DMS153 treated with DMSO at 0.1 percent for 48 hours (cell line): ENCODE results near the gene DNLZ.

Experiments used
- DNase-seq: peaks from one replicate; lab custom pipeline; 2025; ENCODE audit not compliant: unreplicated experiment; lab: John Stamatoyannopoulos, UW

DNLZ gene

GRCh38 chr9:136377341-136378169 lies 14.0 kb upstream of the DNLZ start:
- no peak for DNase-seq

GRCh38 chr9:136376457-136376856 lies 12.9 kb upstream of the DNLZ start:
- DNase-seq, result no peak

DNA sequence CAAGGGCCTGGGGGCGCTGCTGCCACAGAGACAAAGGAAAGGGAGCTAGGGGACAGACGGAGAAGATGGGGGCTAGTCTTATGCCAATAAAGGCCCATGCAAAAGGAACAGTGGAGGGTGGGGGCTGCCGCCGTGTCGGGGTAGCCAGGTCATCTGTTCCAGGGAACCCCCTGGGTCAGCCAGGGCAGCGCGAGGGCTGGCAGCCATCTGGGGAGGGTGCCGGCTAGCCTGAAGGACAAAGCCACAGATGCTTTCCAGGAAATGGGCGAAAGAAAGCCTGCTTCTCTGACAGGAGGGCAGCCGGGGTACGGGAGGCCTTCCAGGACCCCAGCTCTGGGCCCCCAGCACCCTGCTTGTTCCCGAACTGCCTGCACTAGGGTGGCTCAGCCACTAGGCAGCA lies 11.6 kb upstream of the DNLZ start:
- no peak for DNase-seq

DNA sequence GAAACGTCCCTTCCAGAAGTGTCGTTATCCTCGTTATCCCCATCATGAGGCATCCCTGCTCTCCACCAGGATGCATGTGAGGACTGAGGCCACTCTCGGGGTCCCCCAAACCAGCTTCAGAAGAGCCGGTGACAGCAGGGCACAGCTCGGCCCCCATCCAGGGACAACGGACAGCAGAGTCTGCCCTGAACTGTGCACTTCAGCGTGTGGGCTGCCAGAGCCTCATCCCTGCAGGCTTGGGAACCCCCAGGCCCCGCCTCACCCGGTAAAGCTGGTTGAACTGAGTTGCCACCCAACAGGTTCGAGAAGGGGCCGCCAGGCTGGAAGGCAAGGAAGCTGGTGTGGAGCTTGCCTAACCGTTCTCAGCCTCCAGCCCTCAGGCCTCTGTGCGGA lies 10.6 kb upstream of the DNLZ start:
- no peak for DNase-seq

DNA sequence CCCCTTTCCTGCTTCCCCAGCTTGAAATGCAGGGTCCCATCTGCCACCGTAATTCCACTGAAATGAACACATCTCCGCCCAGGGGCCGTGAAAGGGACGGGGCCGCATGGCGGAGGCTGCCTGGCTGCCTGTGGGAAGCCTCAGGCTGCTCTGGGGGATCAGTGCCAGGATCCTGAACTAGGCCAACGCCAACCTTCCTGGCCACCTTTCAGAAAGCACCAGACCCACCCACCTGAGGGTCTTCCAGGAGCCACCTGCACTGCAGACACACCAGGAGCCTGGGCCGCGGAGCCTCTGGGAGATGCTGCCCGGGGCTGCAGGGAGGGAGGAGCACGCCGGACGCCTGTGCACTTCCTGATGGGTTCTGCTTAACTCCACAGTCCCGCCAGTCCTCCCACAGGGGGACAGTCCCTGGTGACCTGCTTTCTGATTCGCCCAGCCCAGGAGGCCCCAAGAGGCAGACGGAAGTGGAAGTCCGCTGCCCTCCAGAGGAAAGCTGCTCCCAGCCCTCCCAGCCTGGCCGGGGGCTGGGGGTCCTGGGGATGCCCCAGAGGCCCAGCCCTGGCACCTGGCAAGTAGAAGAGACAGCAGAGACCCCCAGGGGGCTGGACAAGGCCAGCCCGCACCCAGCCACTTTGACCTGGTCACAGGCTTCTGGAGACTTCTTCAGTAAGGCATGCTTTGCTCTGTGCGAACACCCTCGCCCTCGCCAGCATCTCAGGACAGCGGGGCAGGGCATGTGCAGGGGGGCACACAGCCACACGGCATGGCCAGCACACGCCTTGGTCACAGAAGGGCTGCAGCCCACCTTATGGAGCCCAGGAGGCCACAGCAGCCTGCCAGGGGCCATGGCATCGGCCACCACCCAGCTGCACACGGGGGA lies 10.0 kb upstream of the DNLZ start, which contains the start of gene CARD9:
Gene CARD9 (minus strand): TSS at position 370 of the 883 bp plus-strand sequence. CDS start 1,591 bp downstream, outside the sequence.
- no peak for DNase-seq

- no peak for DNase-seq
These were observed 9.2 kb upstream of the DNLZ start for GRCh38 chr9:136372561-136373299.

GRCh38 chr9:136372006-136372405 lies 8.5 kb upstream of the DNLZ start:
- no peak for DNase-seq

GRCh38 chr9:136371533-136371880 lies 8.0 kb upstream of the DNLZ start:
- no peak for DNase-seq

- no peak for DNase-seq
These were observed 7.4 kb upstream of the DNLZ start for GRCh38 chr9:136370687-136371532.

- no peak for DNase-seq
These were observed 6.5 kb upstream of the DNLZ start for GRCh38 chr9:136370037-136370436.

- no peak for DNase-seq
These were observed 4.6 kb upstream of the DNLZ start for GRCh38 chr9:136368190-136368589.

DNA sequence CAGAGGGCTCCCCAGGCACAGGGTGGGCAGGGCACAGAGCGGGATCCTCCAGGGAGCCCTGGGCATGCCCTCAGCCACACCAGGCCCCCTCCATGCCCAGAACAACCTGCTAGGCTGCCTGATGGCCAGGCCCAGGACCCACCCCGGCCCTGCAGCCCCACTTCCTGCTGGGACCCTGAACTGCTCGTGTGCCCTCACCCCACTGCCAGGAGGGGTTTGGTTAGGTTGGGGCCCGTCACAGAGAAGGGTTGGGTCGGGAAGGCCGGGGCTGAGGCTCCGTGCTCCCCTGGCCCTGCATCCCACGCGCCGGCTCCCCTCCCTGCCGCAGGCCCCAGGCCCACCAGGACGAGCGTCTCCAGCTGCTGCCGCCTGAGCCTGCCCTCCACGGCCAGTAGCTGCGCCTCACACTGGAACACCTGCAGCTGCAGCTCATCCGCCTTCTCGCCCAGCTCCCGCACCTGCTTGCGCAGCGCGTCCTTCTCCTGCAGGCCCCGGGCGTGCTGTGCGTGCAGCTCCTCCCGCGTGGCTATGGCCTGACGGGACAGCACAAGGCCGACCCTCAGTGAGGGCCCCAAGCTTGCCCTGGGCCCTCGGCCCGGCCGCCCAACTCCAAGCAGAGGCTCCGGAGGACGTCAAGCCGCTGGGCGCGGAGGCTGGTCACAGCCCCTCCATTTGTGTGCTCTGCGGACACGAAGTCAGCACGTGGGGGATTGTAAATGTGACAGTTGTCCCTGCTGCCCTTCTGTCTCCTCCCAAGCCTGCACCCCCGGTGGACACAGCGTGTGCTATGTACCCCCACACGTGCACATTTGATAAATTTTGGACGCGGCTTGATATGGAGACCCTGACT lies 4.0 kb upstream of the DNLZ start:
- DNase-seq, result no peak

GRCh38 chr9:136366826-136367225 lies 3.3 kb upstream of the DNLZ start:
- DNase-seq, result no peak

DNA sequence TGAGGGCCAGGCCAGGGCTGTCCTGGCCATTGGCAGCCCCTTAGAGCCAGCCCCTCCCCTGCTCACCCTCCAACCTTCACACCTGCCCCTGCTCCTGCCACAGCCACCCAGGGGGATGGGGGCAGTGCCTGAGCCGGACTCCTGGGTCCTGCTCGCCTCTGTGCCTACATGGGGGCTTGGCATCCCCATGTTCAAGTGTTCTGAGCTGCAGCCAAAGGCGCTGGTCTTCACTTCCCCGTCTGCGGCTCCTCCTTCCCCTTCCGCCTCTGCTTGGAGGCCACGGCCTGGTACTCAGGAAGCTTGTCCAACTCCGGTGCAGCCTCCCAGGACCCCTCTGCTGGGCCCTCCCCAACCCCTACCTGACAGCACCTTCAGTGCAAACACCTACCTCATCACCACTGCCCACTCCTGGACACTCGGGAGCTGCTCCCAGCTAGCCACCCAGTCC lies 2.3 kb upstream of the DNLZ start:
- no peak for DNase-seq

DNA sequence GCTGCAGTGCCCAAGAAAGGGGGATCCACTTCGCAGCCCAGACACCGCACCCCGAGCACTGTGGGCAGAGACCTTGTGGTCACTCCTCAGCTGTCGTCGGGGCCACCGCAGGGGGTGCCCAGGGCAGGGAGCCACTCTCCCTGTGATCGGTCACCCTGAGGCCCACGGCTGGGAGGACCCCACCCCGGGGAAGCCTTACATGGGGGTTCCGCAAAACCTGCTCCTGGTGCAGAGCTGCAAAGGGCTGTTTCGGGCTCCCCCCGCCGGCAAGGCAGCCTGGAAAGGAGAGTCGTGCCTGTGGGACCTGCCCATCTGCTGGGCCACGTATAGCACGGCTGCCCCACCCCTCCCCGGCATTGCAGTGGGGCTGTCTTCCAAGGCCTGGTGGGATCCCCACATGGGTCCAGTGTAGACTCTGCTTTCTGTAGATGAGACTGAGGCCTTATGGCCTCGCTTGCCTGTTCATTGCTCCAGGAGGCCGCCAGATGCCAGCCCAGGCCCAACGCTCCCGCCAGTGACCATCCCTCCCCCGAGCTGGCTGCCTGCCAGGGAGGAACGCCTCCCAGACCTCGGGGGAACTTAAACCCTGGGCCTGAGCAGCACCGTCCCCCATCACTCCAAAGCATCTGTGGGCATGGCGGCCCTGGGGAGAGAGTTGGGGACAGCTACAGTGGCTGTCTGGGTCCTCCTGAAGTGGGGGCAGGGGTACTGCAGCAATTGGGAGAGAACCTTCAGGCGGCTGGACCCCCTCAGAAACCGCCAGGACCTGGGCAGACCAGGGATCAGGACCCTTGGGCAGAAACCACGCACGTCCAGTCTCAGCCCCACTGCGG lies 1.6 kb upstream of the DNLZ start:
- no peak for DNase-seq

DNA sequence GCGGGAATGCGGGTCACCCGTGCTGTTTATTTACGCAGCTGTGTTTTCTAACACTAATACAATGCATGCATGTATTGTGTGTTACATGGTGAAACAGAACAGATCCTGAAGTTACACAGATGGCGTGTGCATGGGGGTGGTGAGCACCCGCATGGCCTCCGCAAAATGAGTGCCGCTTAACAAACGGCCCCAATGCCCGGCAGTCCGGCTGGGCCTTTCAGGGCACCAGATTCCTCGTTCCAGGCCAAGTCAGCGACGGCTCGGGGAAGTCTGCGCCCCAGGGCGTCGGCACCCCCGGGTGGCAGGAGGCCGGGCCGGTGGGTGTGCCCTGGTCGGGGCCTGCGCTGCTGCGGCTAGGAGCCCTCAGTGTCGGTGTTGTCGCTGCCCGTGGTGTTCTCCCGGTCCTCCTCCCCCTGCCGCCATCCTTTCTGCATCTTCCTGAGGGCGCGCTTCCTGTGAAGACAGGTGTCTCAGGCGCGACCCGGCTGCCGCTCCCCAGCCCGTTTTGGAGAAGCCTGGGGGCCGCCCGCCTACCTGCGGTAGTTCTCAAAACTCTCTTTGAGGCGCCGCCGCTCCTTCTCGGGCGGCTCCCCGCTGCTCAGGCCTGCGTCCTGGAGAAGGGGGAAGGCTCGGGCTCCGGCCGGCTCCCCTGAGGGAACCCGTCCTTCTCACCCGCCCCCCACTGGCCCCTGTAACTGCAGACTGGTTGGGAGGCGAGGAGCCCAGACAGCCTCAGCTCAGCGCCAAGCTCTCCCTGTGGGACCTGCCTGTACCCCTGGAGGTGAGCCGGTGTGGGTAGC lies 605 bp upstream of the DNLZ start:
- DNase-seq, result no peak

GRCh38 chr9:136362450-136362784 lies 1.1 kb downstream of the DNLZ start:
- no peak for DNase-seq
